ENCODE data around the gene KHDRBS2. TPM values are rescaled to one million over a fixed set of nuclear protein-coding genes. Genes with fewer than 3 reads are reported as not detected.
"Not testable (repeated sequence)": the region's sequence is repeated elsewhere in the genome, so short reads cannot be mapped to it uniquely, and the experiment has no call there.

Gene KHDRBS2
- total RNA-seq, 1 donor = not detected

DNA sequence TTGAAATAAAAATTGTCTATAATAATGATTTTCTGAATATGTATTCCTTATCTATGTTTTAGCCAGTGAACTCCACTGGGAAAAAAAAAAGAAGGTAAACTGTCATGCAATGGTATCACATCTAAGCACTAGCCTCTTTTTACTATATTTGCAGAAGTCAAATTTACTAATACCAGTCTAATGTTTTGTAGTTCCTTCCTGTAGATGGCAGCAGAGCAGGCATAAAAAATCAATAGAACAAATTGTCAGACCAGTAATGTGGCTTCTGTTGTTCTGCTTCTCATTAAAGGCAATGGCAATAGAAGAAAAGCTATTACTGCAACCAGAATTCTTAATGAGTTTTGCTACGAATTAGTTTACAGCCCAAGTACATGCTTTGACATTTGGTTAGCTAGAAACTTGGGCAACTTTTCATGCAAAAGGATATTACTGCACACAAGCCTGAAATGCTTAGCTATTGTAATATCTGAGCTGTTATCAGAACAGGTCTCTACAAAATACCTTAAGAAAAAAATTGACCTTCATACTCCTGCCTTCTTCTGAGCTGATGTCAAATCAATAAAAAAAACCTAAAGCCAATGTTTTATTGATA lies 476.9 kb downstream of the KHDRBS2 start:
- H3K4me3 ChIP-seq (ENCODE audit: low read depth, low read length) = no peak overlapping the region
- DNase-seq (ENCODE audit: low read depth) = peak; percentile 3
- TF ChIP-seq CTCF (IDR thresholded peaks at IDR 0.05; ENCODE audit: insufficient read depth, low read depth, low read length) = peak; percentile 21

DNA sequence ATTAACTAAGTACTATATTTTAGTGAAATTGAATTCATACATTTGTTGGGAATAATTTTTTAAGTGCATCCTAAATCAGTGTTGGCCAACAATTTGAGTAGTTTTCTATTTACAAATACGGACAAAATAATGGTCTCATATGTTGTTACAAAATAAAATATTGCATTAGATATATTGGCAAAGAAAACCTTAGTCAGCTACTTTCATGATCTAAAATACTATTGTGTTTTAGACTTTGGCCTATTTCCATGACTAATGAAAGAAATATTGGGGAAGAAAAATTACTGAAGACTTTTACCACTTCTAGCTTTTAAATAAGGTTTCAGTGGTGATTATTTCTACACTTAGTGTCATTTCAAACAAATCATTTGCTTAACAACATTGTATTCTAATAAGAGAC lies 498.0 kb downstream of the KHDRBS2 start:
- TF ChIP-seq CTCF (IDR thresholded peaks at IDR 0.05; ENCODE audit: insufficient read depth, low read depth, low read length) = no peak
- no peak overlapping the region for H3K4me3 ChIP-seq (ENCODE audit: low read depth, low read length)
- no peak for DNase-seq (ENCODE audit: low read depth)

DNA sequence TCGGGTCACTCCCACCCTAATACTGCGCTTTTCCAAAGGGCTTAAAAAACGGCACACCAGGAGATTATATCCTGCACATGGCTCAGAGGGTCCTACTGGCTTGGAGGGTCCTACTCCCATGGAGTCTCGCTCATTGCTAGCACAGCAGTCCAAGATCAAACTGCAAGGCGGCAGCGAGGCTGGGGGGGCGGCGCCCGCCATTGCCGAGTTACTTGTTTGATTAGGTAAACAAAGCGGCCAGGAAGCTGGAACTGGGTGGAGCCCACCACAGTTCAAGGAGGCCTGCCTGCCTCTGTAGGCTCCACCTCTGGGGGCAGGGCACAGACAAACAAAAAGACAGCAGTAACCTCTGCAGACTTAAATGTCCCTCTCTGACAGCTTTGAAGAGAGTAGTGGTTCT lies 516.6 kb downstream of the KHDRBS2 start:
- not testable (repeated sequence) for DNase-seq (ENCODE audit: low read depth); H3K4me3 ChIP-seq (ENCODE audit: low read depth, low read length)

DNA sequence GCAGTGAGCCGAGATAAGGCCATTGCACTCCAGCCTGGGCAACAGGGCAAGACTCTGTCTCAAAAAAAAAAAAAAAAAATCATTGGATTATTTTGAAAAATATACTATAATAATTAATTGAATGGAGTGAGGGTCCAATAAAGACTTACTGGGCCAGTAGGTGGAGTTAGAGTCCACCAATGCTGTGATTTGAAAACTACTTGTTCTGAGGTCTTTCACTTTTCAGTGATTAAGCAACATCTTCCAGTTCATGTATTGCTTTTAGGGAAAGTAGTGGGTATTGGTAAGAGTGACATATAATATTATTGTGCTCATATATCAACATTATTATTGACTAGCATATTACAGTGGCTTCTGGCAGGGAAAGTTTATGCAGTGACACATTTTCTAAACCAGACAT lies 530.3 kb downstream of the KHDRBS2 start:
- H3K4me3 ChIP-seq (ENCODE audit: low read depth, low read length) = no peak overlapping the region
- DNase-seq (ENCODE audit: low read depth) = no peak
- TF ChIP-seq CTCF (IDR thresholded peaks at IDR 0.05; ENCODE audit: insufficient read depth, low read depth, low read length) = no peak

DNA sequence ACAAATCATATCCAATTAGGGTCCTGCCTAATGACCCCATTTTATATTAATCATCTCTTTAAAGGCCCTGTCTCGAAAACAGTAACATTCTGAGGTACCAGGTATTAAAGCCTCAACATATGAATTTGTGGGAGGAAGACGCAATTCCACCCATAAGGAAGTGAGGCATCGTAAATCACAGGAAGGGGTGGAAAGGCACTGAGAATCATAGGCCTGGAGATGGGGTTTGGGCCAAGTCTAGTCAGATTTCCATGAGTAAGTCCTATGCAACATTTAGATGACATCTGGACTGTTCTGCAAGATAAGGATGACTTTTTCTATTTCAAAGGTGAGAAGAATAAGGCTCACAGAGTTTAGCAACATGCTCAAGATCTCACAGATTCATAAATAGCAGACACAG lies 534.0 kb downstream of the KHDRBS2 start:
- H3K4me3 ChIP-seq (ENCODE audit: low read depth, low read length) = no peak overlapping the region
- no peak for TF ChIP-seq CTCF (IDR thresholded peaks at IDR 0.05; ENCODE audit: insufficient read depth, low read depth, low read length)
- no peak for DNase-seq (ENCODE audit: low read depth)

DNA sequence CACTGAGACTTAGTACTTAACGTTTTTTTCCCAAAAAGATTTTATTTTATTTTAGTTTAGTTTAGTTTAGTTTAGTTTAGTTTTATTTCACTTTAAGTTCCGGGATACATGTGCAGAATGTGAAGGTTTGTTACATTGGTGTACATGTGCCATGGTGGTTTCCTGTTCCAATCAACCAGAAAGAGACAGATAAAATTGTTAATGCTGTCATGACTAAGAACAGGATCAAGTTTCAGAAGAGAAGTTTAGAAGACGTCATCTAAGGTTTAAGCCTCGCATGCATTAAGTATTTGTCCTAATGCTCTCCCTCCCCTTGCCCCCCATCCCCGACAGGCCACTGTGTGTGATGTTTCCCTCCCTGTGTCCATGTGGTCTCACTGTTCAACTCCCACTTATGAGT lies 540.0 kb downstream of the KHDRBS2 start:
- no peak for DNase-seq (ENCODE audit: low read depth)
- H3K4me3 ChIP-seq (ENCODE audit: low read depth, low read length) = no peak overlapping the region
- TF ChIP-seq CTCF (IDR thresholded peaks at IDR 0.05; ENCODE audit: insufficient read depth, low read depth, low read length) = no peak

GRCh38 chr6:61711849-61712248 lies 574.2 kb downstream of the KHDRBS2 start:
- TF ChIP-seq CTCF (IDR thresholded peaks at IDR 0.05; ENCODE audit: insufficient read depth, low read depth, low read length) = no peak
- H3K4me3 ChIP-seq (ENCODE audit: low read depth, low read length) = no peak overlapping the region
- DNase-seq (ENCODE audit: low read depth) = no peak
